ENCODE results near the gene HLCS. TPM values are rescaled to one million over a fixed set of nuclear protein-coding genes. Genes with fewer than 3 reads are reported as not detected.

Gene HLCS
- total RNA-seq, 2 donors from 2014 or later, result 40.9 to 41.8 TPM

DNA sequence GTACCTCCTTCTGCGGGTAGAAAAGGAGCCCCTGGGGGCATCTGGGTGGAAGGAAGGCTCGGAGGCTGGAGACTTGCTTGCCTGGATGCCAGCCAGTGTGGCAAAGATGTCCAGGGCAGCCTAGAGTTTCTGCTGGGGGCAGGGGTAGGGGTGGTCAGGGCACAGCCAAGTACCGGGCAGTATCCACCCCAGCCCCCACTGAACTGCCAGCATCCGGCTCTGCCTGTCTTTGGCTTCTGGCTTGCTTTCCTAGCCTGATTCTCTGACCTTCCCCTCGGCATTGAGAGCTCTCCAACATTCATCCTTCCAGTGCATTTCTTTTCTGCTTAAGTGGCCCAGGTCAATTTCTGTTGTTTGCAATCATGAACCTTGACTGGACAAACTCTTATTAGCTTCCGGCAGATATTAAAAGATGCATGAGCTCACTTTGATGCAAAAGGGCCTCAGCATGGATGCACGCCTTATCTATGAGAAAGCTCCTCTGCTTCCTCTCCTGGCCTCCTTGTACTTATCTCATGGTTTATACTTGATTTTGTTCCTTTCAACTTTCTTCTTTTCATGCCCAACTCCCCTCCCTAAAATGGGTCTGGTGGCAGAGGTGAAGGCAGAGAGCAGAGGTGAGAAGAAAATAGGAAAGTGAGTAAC lies 116.9 kb downstream of the HLCS start:
- Histone ChIP-seq H3K27me3 (replicated peaks; ENCODE audit: insufficient read depth) (no peaks in the 10 kb centered on the region), H3K36me3 (no peaks in the 10 kb centered on the region), H3K27ac (no peak overlapping the region), H3K4me1 (replicated peaks) (peaks cover 8% of the 10 kb centered on the region), H3K4me3 (no peak overlapping the region), H3K9me3 (no peaks in the 10 kb centered on the region)
- intact Hi-C loops (cut with DNase I), result no loop called here
- DNase-seq (ENCODE audit: low spot score), result no peak
- TF ChIP-seq, protein P1, sequence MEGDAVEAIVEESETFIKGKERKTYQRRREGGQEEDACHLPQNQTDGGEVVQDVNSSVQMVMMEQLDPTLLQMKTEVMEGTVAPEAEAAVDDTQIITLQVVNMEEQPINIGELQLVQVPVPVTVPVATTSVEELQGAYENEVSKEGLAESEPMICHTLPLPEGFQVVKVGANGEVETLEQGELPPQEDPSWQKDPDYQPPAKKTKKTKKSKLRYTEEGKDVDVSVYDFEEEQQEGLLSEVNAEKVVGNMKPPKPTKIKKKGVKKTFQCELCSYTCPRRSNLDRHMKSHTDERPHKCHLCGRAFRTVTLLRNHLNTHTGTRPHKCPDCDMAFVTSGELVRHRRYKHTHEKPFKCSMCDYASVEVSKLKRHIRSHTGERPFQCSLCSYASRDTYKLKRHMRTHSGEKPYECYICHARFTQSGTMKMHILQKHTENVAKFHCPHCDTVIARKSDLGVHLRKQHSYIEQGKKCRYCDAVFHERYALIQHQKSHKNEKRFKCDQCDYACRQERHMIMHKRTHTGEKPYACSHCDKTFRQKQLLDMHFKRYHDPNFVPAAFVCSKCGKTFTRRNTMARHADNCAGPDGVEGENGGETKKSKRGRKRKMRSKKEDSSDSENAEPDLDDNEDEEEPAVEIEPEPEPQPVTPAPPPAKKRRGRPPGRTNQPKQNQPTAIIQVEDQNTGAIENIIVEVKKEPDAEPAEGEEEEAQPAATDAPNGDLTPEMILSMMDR (IDR thresholded peaks at IDR 0.05), result no peak
- TF ChIP-seq POLR2AphosphoS5 (IDR thresholded peaks at IDR 0.05) (no peak), POLR2A (IDR thresholded peaks at IDR 0.05) (no peak)
- WGBS, result 77% methylated on average over 7 of the region's 7 CpGs

DNA sequence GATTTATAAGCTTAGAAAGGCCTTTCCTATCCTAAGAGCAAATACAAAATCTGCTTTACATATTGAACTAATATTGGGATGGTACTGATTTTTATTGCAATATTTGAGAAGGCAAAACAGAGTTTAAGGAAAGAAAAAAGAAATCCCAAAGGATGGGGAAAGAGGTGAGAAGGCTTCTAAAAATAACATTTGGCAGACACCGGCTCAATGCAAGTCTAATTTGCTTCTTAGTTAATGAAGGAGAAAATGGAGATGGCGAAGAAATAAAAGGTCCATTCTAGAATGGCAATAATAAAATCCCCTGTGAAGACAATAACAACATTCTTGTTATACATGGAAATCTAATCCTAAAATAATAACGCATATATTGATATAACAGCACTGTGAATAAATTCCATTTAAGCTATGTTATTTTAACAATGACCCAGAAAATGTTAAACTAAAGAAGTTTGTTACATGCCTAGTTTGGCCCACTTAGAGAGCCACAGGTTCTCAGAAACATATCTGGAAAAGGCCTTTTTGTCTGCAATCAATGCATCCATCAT lies 117.7 kb downstream of the HLCS start:
- TF ChIP-seq, protein P1 (IDR thresholded peaks at IDR 0.05), result no peak
- no peak for TF ChIP-seq POLR2AphosphoS5 (IDR thresholded peaks at IDR 0.05)
- no peak for TF ChIP-seq POLR2A (IDR thresholded peaks at IDR 0.05)
- peaks cover 8% of the 10 kb centered on the region for H3K4me1 ChIP-seq (replicated peaks)
- H3K36me3 ChIP-seq, result no peaks in the 10 kb centered on the region
- H3K27ac ChIP-seq, result no peak overlapping the region
- intact Hi-C loops (cut with DNase I), result no loop called here
- no peaks in the 10 kb centered on the region for H3K27me3 ChIP-seq (replicated peaks; ENCODE audit: insufficient read depth)
- WGBS, result 96% methylated on average over 3 of the region's 3 CpGs
- H3K4me3 ChIP-seq, result no peak overlapping the region
- no peak for DNase-seq (ENCODE audit: low spot score)
- H3K9me3 ChIP-seq, result no peaks in the 10 kb centered on the region

DNA sequence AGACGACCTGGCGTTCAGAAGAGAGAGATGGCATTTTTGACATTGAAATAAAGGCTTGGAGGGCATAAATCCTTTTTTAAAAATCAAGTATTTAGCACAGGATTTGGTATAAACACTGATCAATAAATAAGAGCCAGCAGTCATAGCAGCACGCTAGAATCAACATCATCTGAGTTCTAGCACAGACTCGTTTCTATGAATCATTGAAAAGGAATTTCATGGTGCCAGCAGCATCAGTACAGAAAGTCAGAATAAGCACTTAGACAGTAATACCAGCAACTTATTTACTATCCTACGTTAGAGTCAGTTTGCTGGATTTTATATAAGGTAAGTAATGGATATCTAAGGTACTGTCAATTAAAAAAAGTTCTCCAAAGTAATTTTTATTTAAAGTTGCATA lies 119.3 kb downstream of the HLCS start:
- WGBS, result 26% methylated on average over 5 of the region's 5 CpGs

DNA sequence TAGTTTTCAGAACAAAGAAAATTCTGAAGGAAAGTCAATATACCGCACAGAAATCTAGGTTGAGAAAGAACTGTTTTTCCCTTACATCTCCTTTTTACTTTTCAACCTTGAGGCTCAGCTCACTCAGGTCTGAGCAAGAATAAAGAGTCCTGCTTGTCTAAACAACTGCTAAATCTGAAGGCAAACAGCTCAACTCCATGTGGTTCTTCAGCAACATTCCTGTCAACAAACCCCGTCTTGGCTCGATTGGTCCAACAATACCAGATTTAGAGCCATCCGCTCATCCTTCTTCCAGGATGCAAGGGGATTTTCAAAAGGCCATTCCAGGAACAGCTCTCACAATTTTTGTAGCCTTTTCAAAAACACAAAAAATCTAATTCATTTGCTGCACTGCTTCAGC lies 119.8 kb downstream of the HLCS start:
- Histone ChIP-seq H3K36me3 (no peaks in the 10 kb centered on the region), H3K27ac (peak overlapping the region; percentile 33 to 67), H3K9me3 (no peaks in the 10 kb centered on the region), H3K4me3 (no peak overlapping the region), H3K27me3 (replicated peaks; ENCODE audit: insufficient read depth) (no peaks in the 10 kb centered on the region), H3K4me1 (replicated peaks) (peaks cover 8% of the 10 kb centered on the region)
- WGBS, result 36% methylated on average over 4 of the region's 4 CpGs
- TF ChIP-seq POLR2AphosphoS5 (IDR thresholded peaks at IDR 0.05) (peak; percentile 80), POLR2A (IDR thresholded peaks at IDR 0.05) (no peak)
- TF ChIP-seq, protein P1 (IDR thresholded peaks at IDR 0.05), result no peak
- peak; percentile 71 for DNase-seq (ENCODE audit: low spot score)
- intact Hi-C loops (cut with DNase I), result no loop called here

More for the DNA sequence above, 119.3 kb downstream of the HLCS start:
- no peaks in the 10 kb centered on the region for H3K27me3 ChIP-seq (replicated peaks; ENCODE audit: insufficient read depth)
- no peaks in the 10 kb centered on the region for H3K9me3 ChIP-seq
- no peak overlapping the region for H3K4me3 ChIP-seq
- H3K36me3 ChIP-seq, result no peaks in the 10 kb centered on the region
- TF ChIP-seq, protein P1 (IDR thresholded peaks at IDR 0.05), result no peak
- TF ChIP-seq POLR2AphosphoS5 (IDR thresholded peaks at IDR 0.05) (peak; percentile 53), POLR2A (IDR thresholded peaks at IDR 0.05) (no peak)
- intact Hi-C loops (cut with DNase I), result no loop called here
- H3K27ac ChIP-seq, result peak overlapping the region; percentile 12 to 46
- peak; percentile 31 for DNase-seq (ENCODE audit: low spot score)
- peaks cover 8% of the 10 kb centered on the region for H3K4me1 ChIP-seq (replicated peaks)

DNA sequence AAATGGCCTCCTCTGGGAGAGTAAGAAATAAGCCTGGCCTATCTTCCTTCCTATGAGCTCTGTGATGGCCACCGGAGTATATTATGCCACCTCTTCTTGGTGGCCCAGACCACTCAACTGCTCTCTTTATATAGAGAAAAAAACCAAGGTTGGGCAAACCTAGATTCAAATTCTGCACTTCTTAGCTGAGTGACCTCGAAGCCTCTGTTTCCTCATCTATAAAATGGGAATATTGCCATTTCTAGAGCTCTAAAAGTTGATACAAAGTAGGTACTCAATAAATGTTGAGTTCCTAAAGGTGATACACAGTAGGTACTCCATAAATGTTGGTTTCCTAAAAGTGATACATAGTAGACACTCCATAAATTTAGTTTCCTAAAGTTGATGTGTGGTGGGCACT lies 120.7 kb downstream of the HLCS start:
- intact Hi-C loops (cut with DNase I), result no loop called here
- no peaks in the 10 kb centered on the region for H3K27me3 ChIP-seq (replicated peaks; ENCODE audit: insufficient read depth)
- WGBS, result 95% methylated on average over 2 of the region's 2 CpGs
- H3K4me3 ChIP-seq, result no peak overlapping the region
- H3K4me1 ChIP-seq (replicated peaks), result peaks cover 8% of the 10 kb centered on the region
- H3K36me3 ChIP-seq, result no peaks in the 10 kb centered on the region
- H3K27ac ChIP-seq, result peak overlapping the region in 1 of 2 donors; percentile 67
- TF ChIP-seq POLR2A (IDR thresholded peaks at IDR 0.05) (no peak), POLR2AphosphoS5 (IDR thresholded peaks at IDR 0.05) (no peak)
- TF ChIP-seq, protein P1 (IDR thresholded peaks at IDR 0.05), result no peak
- DNase-seq (ENCODE audit: low spot score), result no peak
- H3K9me3 ChIP-seq, result no peaks in the 10 kb centered on the region

All from prostate gland (tissue), 2 donors.